Neural progenitor cell (in vitro differentiated cells): ENCODE results near the gene PTPRH. TPM values are rescaled to one million over a fixed set of nuclear protein-coding genes. Genes with fewer than 3 reads are reported as not detected.

Experiments used
- DNase-seq: peaks from one replicate; pipeline ENCODE4 v3.0.0-alpha.2; 2016; ENCODE audit warnings: low spot score
- H2AFZ ChIP-seq: fragments of 200-600 bp; sonication (generic); replicated peaks from 2 replicates; pipeline ENCODE4 v1.6.1; 2016; ENCODE audit warnings: antibody characterized with exemption
- H3F3A ChIP-seq: fragments of 200-600 bp; sonication (generic); 2 replicates; pipeline ENCODE4 v1.6.1; 2016; ENCODE audit warnings: antibody characterized with exemption, low read depth
- H3K27ac ChIP-seq: fragments of 200-600 bp; sonication (generic); 2 replicates; pipeline ENCODE4 v1.5.1; 2016; ENCODE audit warnings: mild to moderate bottlenecking
- H3K27me3 ChIP-seq: fragments of 200-600 bp; sonication (generic); 2 replicates; pipeline ENCODE4 v1.6.1; 2016; ENCODE audit warnings: mild to moderate bottlenecking, moderate library complexity
- H3K36me3 ChIP-seq: fragments of 200-600 bp; sonication (generic); 2 replicates; pipeline ENCODE4 v1.5.1; 2016
- H3K4me1 ChIP-seq: fragments of 200-600 bp; sonication (generic); 2 replicates; pipeline ENCODE4 v1.6.1; 2016; ENCODE audit warnings: mixed run types
- H3K4me2 ChIP-seq: fragments of 200-600 bp; sonication (generic); 2 replicates; pipeline ENCODE4 v1.6.1; 2016
- H3K4me3 ChIP-seq: fragments of 200-600 bp; sonication (generic); 2 replicates; pipeline ENCODE4 v1.5.1; 2016
- H3K79me2 ChIP-seq: fragments of 200-600 bp; sonication (generic); 2 replicates; pipeline ENCODE4 v1.6.1; 2016; ENCODE audit warnings: low read depth
- H3K9ac ChIP-seq: fragments of 200-600 bp; sonication (generic); 2 replicates; pipeline ENCODE4 v1.6.1; 2016
- H3K9me3 ChIP-seq: fragments of 200-600 bp; sonication (generic); 2 replicates; pipeline ENCODE4 v1.5.1; 2016; ENCODE audit warnings: low read depth
- H4K20me1 ChIP-seq: fragments of 200-600 bp; sonication (generic); 2 replicates; pipeline ENCODE4 v1.6.1; 2016; ENCODE audit warnings: low read depth
- H3K27ac Mint-ChIP-seq: 3 replicates; pipeline ENCODE4 v1.8.0; 2021; ENCODE audit warnings: mixed read lengths
- H3K27me3 Mint-ChIP-seq: 2 replicates; pipeline ENCODE4 v1.8.0; 2022; ENCODE audit warnings: low read depth, mild to moderate bottlenecking, inconsistent platforms, moderate library complexity, mixed read lengths; ENCODE audit not compliant: insufficient read depth
- H3K36me3 Mint-ChIP-seq: 3 replicates; pipeline ENCODE4 v1.8.0; 2021; ENCODE audit warnings: mixed read lengths
- H3K4me1 Mint-ChIP-seq: 3 replicates; pipeline ENCODE4 v1.8.0; 2021; ENCODE audit warnings: mixed read lengths
- H3K4me3 Mint-ChIP-seq: 3 replicates; pipeline ENCODE4 v1.8.0; 2021; ENCODE audit warnings: mild to moderate bottlenecking, moderate library complexity, mixed read lengths
- H3K9me3 Mint-ChIP-seq: 3 replicates; pipeline ENCODE4 v1.8.0; 2020; ENCODE audit warnings: mixed read lengths
- EZH2 ChIP-seq: fragments of 200-600 bp; sonication (generic); IDR thresholded peaks from 2 replicates; pipeline ENCODE4 v1.6.1; 2017; ENCODE audit warnings: antibody characterized with exemption, mild to moderate bottlenecking, moderate library complexity
- EZH2phosphoT487 ChIP-seq: fragments of 200-600 bp; sonication (generic); IDR thresholded peaks from 2 replicates; pipeline ENCODE4 v1.6.1; 2017; ENCODE audit warnings: antibody characterized with exemption
- total RNA-seq: library from RNA; depleted of rRNA; stranded (reverse); fragments of >200 nt; gene quantifications from 2 replicates; pipeline ENCODE4 v1.2.3, GENCODE V29; 2015; ENCODE audit warnings: low replicate concordance
- TF ChIP-seq, protein P1 (sequence below): fragments of 200-600 bp; sonication (generic); IDR thresholded peaks from 2 replicates; pipeline ENCODE4 v1.5.1; 2017; ENCODE audit warnings: antibody characterized with exemption, mild to moderate bottlenecking

The PTPRH gene
- total RNA-seq, 1 donor from 2014 or later: not detected

GRCh38 chr19:55245236-55245904 lies 36.1 kb upstream of the PTPRH start:
- Histone ChIP-seq H3K4me2 (no peak overlapping the region), H3K79me2 (peaks cover 28% of the 10 kb centered on the region), H2AFZ (no peak overlapping the region), H3K4me3 (no peak overlapping the region), H3K9me3 (no peaks in the 10 kb centered on the region), H3K27me3 (no peaks in the 10 kb centered on the region), H4K20me1 (peaks cover 39% of the 10 kb centered on the region), H3K27ac (no peak overlapping the region), H3K9ac (no peak overlapping the region), H3F3A (no peaks in the 10 kb centered on the region), H3K4me1 (no peaks in the 10 kb centered on the region), H3K36me3 (no peaks in the 10 kb centered on the region)
- TF ChIP-seq, protein P1, sequence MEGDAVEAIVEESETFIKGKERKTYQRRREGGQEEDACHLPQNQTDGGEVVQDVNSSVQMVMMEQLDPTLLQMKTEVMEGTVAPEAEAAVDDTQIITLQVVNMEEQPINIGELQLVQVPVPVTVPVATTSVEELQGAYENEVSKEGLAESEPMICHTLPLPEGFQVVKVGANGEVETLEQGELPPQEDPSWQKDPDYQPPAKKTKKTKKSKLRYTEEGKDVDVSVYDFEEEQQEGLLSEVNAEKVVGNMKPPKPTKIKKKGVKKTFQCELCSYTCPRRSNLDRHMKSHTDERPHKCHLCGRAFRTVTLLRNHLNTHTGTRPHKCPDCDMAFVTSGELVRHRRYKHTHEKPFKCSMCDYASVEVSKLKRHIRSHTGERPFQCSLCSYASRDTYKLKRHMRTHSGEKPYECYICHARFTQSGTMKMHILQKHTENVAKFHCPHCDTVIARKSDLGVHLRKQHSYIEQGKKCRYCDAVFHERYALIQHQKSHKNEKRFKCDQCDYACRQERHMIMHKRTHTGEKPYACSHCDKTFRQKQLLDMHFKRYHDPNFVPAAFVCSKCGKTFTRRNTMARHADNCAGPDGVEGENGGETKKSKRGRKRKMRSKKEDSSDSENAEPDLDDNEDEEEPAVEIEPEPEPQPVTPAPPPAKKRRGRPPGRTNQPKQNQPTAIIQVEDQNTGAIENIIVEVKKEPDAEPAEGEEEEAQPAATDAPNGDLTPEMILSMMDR: no peak
- TF ChIP-seq EZH2: no peak
- no peak for TF ChIP-seq EZH2phosphoT487
- peaks cover 6% of the 10 kb centered on the region for H3K4me1 Mint-ChIP-seq
- H3K36me3 Mint-ChIP-seq: peaks cover 10% of the 10 kb centered on the region
- H3K4me3 Mint-ChIP-seq: no peak overlapping the region
- DNase-seq: no peak
- H3K27me3 Mint-ChIP-seq: peaks cover 8% of the 10 kb centered on the region
- no peak overlapping the region for H3K27ac Mint-ChIP-seq
- H3K9me3 Mint-ChIP-seq: no peaks in the 10 kb centered on the region

GRCh38 chr19:55244004-55244680 lies 34.8 kb upstream of the PTPRH start:
- Histone ChIP-seq H3K4me2 (no peak overlapping the region), H3F3A (no peaks in the 10 kb centered on the region), H3K4me1 (no peaks in the 10 kb centered on the region), H3K9ac (no peak overlapping the region), H3K27ac (no peak overlapping the region), H3K9me3 (no peaks in the 10 kb centered on the region), H3K36me3 (no peaks in the 10 kb centered on the region), H3K4me3 (no peak overlapping the region), H3K79me2 (peaks cover 16% of the 10 kb centered on the region), H3K27me3 (no peaks in the 10 kb centered on the region), H4K20me1 (peaks cover 26% of the 10 kb centered on the region), H2AFZ (no peak overlapping the region)
- TF ChIP-seq, protein P1: no peak
- TF ChIP-seq EZH2: no peak
- no peak for TF ChIP-seq EZH2phosphoT487
- Mint-ChIP-seq H3K9me3 (no peaks in the 10 kb centered on the region), H3K4me3 (no peak overlapping the region), H3K4me1 (peaks cover 6% of the 10 kb centered on the region), H3K27me3 (peaks cover 9% of the 10 kb centered on the region), H3K27ac (no peak overlapping the region), H3K36me3 (peaks cover 11% of the 10 kb centered on the region)
- DNase-seq: no peak

- no peak for DNase-seq
- no peak overlapping the region for H2AFZ ChIP-seq
- Mint-ChIP-seq H3K27ac (no peak overlapping the region), H3K27me3 (peaks cover 9% of the 10 kb centered on the region), H3K9me3 (no peaks in the 10 kb centered on the region), H3K36me3 (peaks cover 15% of the 10 kb centered on the region), H3K4me1 (no peaks in the 10 kb centered on the region), H3K4me3 (no peak overlapping the region)
- H3K9ac ChIP-seq: no peak overlapping the region
- H3K79me2 ChIP-seq: peaks cover 3% of the 10 kb centered on the region
- no peak overlapping the region for H3K27ac ChIP-seq
- no peaks in the 10 kb centered on the region for H3K36me3 ChIP-seq
- H3K4me3 ChIP-seq: no peak overlapping the region
- H3K27me3 ChIP-seq: no peaks in the 10 kb centered on the region
- H4K20me1 ChIP-seq: peaks cover 10% of the 10 kb centered on the region
- H3K4me2 ChIP-seq: no peak overlapping the region
- H3F3A ChIP-seq: no peaks in the 10 kb centered on the region
- H3K4me1 ChIP-seq: no peaks in the 10 kb centered on the region
- no peaks in the 10 kb centered on the region for H3K9me3 ChIP-seq
- TF ChIP-seq EZH2phosphoT487 (no peak), EZH2 (no peak)
- TF ChIP-seq, protein P1: no peak
Observed at GRCh38 chr19:55242517-55242916, 33.2 kb upstream of the PTPRH start.
